ENCODE results near the gene DNASE2B. TPM values are rescaled to one million over a fixed set of nuclear protein-coding genes. Genes with fewer than 3 reads are reported as not detected.

The DNASE2B gene
- polyA plus RNA-seq, 3 donors from 2014 or later = not detected

DNA sequence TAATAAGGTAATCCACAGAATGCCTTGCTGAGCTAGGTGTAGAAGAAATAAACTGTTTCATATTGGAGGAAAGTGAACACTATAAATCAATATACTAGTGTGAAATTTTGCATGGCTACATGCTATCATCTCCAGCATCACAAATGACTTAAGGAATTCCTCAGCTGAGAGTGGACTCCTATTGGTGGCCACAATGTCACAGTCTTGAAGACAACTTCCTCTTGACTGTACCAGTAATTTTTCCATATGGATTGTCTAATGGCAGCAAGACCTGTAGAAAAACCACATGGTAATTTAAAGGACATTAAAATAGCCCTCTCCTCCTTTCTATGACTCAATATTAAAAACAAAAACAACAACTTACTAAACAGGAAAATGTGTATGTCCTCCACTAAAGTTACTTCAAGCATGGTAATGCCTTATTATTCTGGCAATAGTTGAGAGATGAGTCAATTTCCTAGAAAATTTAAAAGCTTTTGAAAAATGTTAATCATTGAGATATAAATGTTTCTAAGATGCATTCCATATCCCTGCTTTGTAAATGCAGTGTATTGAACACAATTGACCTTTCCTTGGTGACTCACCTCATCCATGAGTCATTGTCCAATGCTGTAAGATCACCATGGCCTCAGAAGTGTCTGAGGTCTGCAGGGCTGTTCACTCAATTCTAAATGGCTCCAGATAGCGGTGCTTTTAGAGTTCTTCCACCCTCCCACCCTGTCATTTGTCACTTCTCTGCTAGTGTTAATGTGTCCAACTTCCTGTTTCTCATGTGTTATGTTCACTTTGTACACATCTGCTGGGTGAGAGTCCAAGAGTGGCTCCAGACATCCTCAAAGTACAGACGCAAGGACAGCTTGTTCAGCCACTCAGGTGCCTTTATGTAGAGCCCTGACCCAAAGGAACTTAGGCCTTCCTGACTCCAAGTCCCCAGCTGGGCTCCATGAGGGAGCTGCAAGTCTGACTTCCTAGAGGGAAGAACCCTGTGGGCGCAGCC is 32.8 kb upstream of the DNASE2B start:
- DNase-seq = peak; percentile 50 to 65 (median 57)
- Mint-ChIP-seq H3K9me3 (no peaks in the 10 kb centered on the region), H3K27ac (peak overlapping the region; percentile 79 to 91 (median 85)), H3K4me1 (peaks cover 21 to 64% of the 10 kb centered on the region in 2 donors), H3K4me3 (peak overlapping the region; percentile 31 to 69 (median 51)), H3K27me3 (ENCODE audit: low read depth in 3 of 3) (no peaks in the 10 kb centered on the region), H3K36me3 (peaks cover 0 to 3% (median 0%) of the 10 kb centered on the region in 3 donors)

DNA sequence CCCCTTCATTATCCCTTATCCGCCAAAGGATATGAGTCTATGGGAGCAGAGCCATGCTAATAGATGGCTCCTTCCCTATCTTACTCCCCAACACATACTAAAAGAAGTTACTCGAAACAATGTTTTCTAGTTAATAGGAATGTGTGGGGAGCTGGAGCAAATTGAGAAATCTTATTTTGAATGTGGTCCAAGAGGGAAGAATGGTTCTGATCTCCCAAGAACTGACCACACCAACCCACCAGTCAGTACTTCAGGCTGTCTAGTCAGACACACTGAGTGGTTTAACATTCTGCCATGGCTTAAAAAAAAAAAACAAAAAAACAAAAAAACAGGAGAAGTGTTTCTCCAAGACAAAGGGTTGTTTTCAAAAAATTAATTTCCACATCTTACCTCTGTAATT is 31.5 kb upstream of the DNASE2B start:
- H3K4me3 Mint-ChIP-seq = no peak overlapping the region
- H3K27ac Mint-ChIP-seq = peak overlapping the region; percentile 65 to 91 (median 84)
- H3K36me3 Mint-ChIP-seq = peaks cover 0 to 1% (median 0%) of the 10 kb centered on the region in 3 donors
- H3K27me3 Mint-ChIP-seq (ENCODE audit: low read depth in 3 of 3) = no peaks in the 10 kb centered on the region
- no peak for DNase-seq
- H3K4me1 Mint-ChIP-seq = peaks cover 33 to 76% of the 10 kb centered on the region in 2 donors
- no peaks in the 10 kb centered on the region for H3K9me3 Mint-ChIP-seq

DNA sequence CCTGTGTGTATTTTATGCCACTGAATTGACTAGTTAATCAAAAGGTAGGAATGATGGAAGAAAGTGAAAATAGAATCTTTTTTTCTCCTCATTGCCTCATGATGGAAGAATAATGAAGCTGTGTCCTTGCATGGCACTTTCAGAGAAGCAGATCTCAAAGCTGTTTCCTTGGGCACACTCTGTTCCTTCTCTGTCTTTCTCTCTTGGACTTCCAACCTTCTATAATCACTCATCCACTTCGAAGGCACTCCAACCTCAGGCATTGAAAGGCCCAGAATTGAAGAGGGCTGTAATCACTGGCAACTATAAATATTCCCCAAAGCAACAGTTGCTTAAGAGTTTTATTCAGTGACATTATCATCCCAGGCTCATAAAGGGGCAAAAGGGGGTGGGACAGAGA is 31.1 kb upstream of the DNASE2B start:
- no peaks in the 10 kb centered on the region for H3K36me3 Mint-ChIP-seq
- peak overlapping the region; percentile 48 to 91 (median 84) for H3K27ac Mint-ChIP-seq
- H3K4me3 Mint-ChIP-seq = no peak overlapping the region
- no peaks in the 10 kb centered on the region for H3K27me3 Mint-ChIP-seq (ENCODE audit: low read depth in 3 of 3)
- H3K9me3 Mint-ChIP-seq = no peaks in the 10 kb centered on the region
- no peak for DNase-seq
- H3K4me1 Mint-ChIP-seq = peaks cover 35 to 81% of the 10 kb centered on the region in 2 donors

DNA sequence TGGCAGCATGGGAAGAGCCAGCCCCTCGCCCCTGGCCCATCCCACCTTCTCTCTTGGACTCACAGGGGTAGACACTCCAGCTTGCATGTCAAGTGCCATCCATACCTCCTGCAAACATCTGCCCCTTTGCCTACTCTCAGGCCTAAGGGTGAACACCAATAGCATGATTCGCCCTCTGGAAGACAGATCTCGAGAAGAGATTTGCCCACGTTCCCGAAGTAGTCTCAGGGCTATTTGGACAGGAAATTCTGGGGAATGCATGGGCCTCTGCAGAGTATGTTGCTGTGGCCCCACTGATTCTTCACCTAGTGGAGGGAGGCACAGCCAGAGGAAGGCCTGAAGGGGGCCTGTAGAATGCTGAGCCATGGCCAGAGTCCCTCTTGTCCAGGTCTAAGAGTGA is 29.8 kb upstream of the DNASE2B start:
- Mint-ChIP-seq H3K36me3 (no peaks in the 10 kb centered on the region), H3K27me3 (ENCODE audit: low read depth in 3 of 3) (peaks cover 0 to 2% (median 0%) of the 10 kb centered on the region in 3 donors), H3K4me1 (peaks cover 44 to 82% of the 10 kb centered on the region in 2 donors), H3K27ac (peak overlapping the region in 3 of 6 donors; percentile 70 to 91 (median 85)), H3K4me3 (no peak overlapping the region), H3K9me3 (no peaks in the 10 kb centered on the region)
- no peak for DNase-seq

DNA sequence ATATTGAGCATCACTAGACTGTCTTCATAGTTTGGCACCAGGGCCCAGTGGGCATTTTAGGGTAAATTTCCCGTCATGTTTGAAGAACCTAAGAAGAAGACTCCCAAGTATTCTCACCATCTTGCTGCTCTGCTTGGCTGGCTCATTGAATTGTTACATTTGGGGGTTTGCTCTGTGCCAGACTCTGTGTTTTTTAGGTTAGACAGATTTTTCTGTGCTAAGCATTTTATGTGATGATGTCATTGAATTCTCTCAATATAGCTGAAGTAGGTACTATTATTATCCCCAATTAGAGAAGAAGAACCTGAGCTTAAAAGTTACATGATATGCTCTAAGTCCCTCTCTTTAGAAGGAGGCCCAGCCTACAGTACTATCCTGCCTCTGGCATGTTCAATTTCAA is 28.0 kb upstream of the DNASE2B start:
- Mint-ChIP-seq H3K9me3 (no peaks in the 10 kb centered on the region), H3K4me1 (peaks cover 52 to 83% of the 10 kb centered on the region in 2 donors), H3K36me3 (no peaks in the 10 kb centered on the region), H3K4me3 (peak overlapping the region in 1 of 5 donors; percentile 38), H3K27me3 (ENCODE audit: low read depth in 3 of 3) (peaks cover 0 to 2% (median 0%) of the 10 kb centered on the region in 3 donors), H3K27ac (peak overlapping the region in 5 of 6 donors; percentile 12 to 86 (median 67))
- DNase-seq = no peak

DNA sequence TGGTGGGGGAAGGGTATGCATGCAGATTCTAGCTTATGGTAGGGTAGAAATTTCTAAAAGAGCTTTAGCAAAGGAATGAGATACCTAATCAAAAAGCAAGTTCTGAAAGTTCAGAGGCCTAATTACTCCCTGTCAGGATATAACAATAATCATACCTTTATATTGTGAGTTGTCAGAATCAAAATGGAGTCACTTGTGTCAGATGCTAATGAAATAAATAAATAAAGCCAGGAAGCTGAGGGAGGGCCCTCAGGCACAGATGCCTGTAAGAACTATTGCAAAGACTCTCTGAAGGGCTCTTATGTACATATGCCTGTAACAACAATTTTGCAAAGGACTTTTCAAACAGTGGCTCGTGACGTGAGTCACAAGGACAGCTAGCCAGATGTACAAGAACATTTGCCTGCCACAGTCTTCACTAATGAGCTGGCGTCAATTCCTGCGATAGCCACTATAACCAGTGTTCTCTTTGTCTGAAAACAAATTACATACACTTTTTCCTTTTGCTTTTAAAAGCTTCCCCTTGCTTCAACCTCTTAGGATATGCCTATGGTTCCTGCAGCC is 27.4 kb upstream of the DNASE2B start:
- H3K27ac Mint-ChIP-seq = peak overlapping the region in 5 of 6 donors; percentile 12 to 86 (median 67)
- no peaks in the 10 kb centered on the region for H3K36me3 Mint-ChIP-seq
- DNase-seq = peak; percentile 45 to 64 (median 47)
- H3K4me1 Mint-ChIP-seq = peaks cover 46 to 76% of the 10 kb centered on the region in 2 donors
- H3K27me3 Mint-ChIP-seq (ENCODE audit: low read depth in 3 of 3) = peaks cover 0 to 2% (median 0%) of the 10 kb centered on the region in 3 donors
- no peaks in the 10 kb centered on the region for H3K9me3 Mint-ChIP-seq
- H3K4me3 Mint-ChIP-seq = peak overlapping the region in 1 of 5 donors; percentile 38

DNA sequence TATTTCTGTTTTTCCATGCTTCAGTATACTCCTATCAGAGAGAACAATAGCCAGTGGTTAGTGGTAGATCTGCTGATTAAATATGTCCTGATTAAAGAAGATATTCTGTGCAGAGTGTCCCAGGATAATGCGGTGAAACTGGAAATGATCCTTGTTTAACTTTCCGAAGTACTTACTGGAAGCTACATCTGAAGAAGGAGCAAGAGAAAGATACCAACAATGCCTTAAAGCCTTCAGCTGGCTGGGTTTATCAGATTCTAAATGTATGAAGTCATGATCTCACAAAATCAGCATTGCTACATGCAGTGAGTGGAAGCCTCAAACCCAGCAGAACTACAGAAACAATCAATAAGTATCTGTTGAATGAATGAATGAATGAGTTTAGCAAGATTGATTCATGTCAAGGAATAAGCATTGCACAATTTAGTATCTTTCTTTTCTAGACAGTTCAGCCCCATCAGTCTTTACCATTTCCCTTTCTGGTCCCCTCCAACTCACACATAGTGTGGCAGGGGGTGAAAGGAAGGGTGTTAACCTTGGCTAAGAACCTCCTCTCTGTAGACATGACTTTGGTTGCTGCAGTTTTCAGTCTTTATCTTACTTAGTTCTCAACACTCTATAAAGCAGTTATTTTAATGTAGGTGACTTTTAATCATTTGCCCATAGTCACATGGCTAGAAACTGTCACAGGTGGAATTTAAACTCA is 24.7 kb upstream of the DNASE2B start:
- Mint-ChIP-seq H3K4me1 (peaks cover 36 to 55% of the 10 kb centered on the region in 2 donors), H3K9me3 (no peaks in the 10 kb centered on the region), H3K36me3 (peaks cover 0 to 3% (median 0%) of the 10 kb centered on the region in 3 donors), H3K4me3 (peak overlapping the region in 1 of 5 donors; percentile 48), H3K27ac (peak overlapping the region in 3 of 6 donors; percentile 48 to 85 (median 70)), H3K27me3 (ENCODE audit: low read depth in 3 of 3) (peaks cover 0 to 2% (median 0%) of the 10 kb centered on the region in 3 donors)
- peak; percentile 18 to 33 (median 25) for DNase-seq

DNA sequence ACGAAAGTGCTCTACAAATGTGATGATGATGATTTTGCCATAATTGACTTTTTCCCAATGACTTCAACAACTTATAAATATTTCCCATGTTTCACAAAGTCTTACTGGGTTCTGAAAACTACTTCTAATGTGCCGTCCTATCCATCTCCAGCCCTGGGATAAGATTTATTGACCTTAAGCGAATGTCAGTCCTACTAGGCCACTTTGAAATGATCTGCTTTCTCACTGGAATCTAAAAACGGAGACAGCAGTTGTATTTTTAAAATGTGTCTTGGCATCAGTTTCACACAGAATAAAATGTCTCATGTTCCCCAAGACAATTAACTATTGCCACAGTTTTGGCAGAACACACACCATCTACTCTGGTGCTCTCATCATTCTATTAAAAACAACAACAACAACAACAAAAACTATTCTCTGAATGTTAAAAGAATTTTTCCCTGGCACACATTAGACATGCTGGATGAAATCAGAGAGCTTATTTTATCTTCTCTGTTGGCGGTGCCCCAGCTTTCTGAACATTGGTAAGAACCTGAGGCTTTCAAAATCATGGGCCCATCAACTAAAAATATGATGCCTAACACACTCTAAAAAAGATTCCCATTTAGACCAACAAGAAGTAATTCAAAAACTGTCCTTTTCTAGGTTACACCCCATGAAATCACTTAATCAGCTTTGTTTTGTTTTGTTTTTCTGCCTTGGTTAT is 23.1 kb upstream of the DNASE2B start:
- H3K4me1 Mint-ChIP-seq = peaks cover 36 to 42% of the 10 kb centered on the region in 2 donors
- H3K27me3 Mint-ChIP-seq (ENCODE audit: low read depth in 3 of 3) = peaks cover 0 to 2% (median 0%) of the 10 kb centered on the region in 3 donors
- DNase-seq = no peak
- no peak overlapping the region for H3K4me3 Mint-ChIP-seq
- no peaks in the 10 kb centered on the region for H3K9me3 Mint-ChIP-seq
- peaks cover 0 to 3% (median 0%) of the 10 kb centered on the region in 3 donors for H3K36me3 Mint-ChIP-seq
- H3K27ac Mint-ChIP-seq = no peak overlapping the region

DNA sequence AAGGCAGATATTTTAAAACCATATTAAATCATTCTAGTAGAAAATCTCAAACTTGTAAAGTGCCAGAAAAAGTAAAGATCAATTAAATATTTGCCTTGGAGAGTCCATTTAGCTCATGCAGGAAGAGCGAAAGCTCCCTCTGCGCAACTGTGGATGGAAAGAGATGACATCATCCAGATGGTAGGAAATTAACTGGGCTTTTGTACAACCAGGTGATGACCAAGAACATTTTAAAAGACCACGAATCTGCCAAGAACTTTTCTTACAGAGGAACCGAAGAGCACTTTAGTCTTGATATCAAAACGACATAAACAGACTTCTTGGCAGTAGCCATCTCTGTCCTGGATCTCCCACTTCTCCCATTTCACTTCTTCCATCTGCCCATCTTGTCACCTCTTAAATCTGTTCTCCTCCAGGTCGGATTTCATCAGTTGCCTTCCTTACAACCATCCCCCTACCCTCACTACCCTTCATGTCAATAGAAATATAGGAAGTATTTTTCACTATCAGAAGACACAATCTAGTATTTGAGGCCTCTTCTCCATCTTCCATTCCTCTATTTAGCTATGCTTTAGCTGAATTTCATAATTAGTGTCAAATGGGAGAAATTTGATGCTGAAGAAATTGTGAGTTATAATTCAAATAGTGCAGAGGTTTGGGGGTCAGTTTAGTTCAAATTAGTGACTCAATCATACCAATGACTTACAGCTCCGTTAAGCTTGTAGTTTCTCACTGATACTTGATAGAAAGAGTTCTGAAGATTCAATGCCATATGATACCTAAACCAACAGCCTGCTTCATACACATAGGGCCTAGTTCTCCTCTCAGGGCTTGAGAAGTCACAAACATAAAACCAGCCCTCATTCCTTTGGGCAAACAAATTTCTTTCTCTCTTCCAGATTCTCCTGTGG is 22.0 kb upstream of the DNASE2B start:
- Mint-ChIP-seq H3K4me3 (no peak overlapping the region), H3K27me3 (ENCODE audit: low read depth in 3 of 3) (peaks cover 0 to 2% (median 1%) of the 10 kb centered on the region in 3 donors), H3K36me3 (peaks cover 0 to 3% (median 0%) of the 10 kb centered on the region in 3 donors), H3K4me1 (peaks cover 26 to 31% of the 10 kb centered on the region in 2 donors), H3K27ac (no peak overlapping the region), H3K9me3 (no peaks in the 10 kb centered on the region)
- no peak for DNase-seq

DNA sequence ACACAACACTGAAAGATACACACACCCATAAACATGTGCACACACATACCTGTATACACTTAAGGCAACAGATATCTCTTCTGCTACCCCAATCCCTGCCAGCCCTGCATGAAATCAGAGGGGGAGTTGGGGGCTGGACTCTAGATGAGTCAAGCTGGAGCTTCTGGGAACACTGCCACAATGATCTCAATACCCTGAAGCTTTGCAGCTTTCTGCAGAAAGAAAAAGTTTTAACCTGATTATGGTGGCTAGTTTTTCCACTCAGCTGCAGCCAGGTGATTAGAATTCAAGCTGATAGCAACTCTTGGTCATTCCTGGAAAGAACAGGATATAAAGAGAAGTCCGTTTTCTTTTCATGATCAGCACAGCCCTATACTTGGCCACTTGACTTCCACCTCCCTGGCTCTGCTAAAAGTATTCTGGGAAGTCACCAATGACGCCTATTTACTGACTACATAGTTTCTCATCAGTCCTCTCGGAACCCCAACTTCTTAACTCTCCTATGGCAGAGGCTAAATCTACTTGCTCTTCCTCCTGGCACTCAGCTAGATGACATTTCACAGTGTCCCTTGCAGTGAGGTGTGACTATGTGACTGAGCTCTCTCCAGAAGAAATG is 20.7 kb upstream of the DNASE2B start:
- H3K4me1 Mint-ChIP-seq = peaks cover 16 to 18% of the 10 kb centered on the region in 2 donors
- H3K36me3 Mint-ChIP-seq = peaks cover 0 to 3% (median 0%) of the 10 kb centered on the region in 3 donors
- H3K27me3 Mint-ChIP-seq (ENCODE audit: low read depth in 3 of 3) = peaks cover 0 to 2% (median 1%) of the 10 kb centered on the region in 3 donors
- DNase-seq = no peak
- H3K27ac Mint-ChIP-seq = no peak overlapping the region
- H3K9me3 Mint-ChIP-seq = no peaks in the 10 kb centered on the region
- H3K4me3 Mint-ChIP-seq = no peak overlapping the region

DNA sequence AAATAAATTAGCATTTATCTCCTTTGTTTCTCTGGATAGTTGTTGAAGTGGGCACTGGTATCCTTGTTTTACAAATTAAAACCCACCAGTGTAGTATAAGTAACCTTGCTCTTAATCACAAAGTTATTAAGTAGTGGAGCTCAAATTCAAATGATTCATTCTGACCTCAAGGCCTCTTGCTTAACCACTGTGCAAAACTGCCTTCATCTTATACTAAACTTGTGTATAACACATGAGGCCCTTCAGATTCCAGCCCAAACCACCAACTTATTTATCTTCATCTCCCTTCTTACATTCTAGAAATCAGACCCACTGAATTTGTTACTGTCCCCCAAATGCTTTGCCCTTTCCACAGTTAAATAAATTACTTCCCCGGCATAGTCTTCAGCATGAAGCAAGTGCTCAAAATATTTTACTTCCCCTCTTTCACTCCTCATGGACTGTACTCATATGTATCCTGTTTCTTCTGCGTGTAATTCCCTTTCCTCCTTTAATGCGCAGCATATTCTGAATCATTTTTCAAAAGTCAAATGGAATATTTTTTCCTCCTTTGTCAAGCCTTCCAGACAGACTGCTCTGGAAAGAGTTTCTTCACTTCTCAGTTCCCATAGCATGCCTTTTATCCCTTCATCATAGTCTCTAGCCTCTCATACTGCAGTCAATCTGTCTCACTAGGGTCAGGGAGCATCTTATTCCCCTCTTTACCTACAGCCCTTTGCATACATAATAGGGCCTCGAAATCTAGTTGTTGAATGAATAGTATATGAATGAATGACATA is 19.0 kb upstream of the DNASE2B start:
- DNase-seq = peak in 1 of 3 donors; percentile 11
- Mint-ChIP-seq H3K4me3 (no peak overlapping the region), H3K9me3 (no peaks in the 10 kb centered on the region), H3K27me3 (ENCODE audit: low read depth in 3 of 3) (peaks cover 0 to 6% (median 1%) of the 10 kb centered on the region in 3 donors), H3K27ac (no peak overlapping the region), H3K4me1 (peaks cover under 1% of the 10 kb centered on the region in 2 donors), H3K36me3 (peaks cover 0 to 3% (median 0%) of the 10 kb centered on the region in 3 donors)
